Nephron progenitor cell (in vitro differentiated cells): Measurements from ENCODE around the gene SHC2.
A peak's percentile ranks its signal among the peaks of the same experiment; 100 is the strongest.

Source experiments
- DNase-seq: peaks from one replicate; pipeline ENCODE4 v3.0.0; 2021
- H3K27ac Mint-ChIP-seq: 2 replicates; pipeline ENCODE4 v1.8.0; 2021; ENCODE audit warnings: mild to moderate bottlenecking, moderate library complexity, mixed read lengths
- H3K27me3 Mint-ChIP-seq: 2 replicates; pipeline ENCODE4 v1.8.0; 2021; ENCODE audit warnings: mild to moderate bottlenecking, low read depth, mixed read lengths; ENCODE audit not compliant: poor library complexity
- H3K36me3 Mint-ChIP-seq: 2 replicates; pipeline ENCODE4 v1.8.0; 2021; ENCODE audit warnings: low read depth, mixed read lengths
- H3K4me1 Mint-ChIP-seq: 2 replicates; pipeline ENCODE4 v1.8.0; 2021; ENCODE audit warnings: mixed read lengths
- H3K4me3 Mint-ChIP-seq: 2 replicates; pipeline ENCODE4 v1.8.0; 2021; ENCODE audit warnings: mild to moderate bottlenecking, moderate library complexity, mixed read lengths
- H3K9me3 Mint-ChIP-seq: 2 replicates; pipeline ENCODE4 v1.8.0; 2021; ENCODE audit warnings: mild to moderate bottlenecking, moderate library complexity, mixed read lengths
- TF ChIP-seq, protein P1 (sequence below): fragments of 200-600 bp; sonication (generic); IDR thresholded peaks from 2 replicates; pipeline ENCODE4 v1.5.0; 2021; ENCODE audit warnings: antibody characterized with exemption

The SHC2 gene

GRCh38 chr19:402786-403185, 58.0 kb downstream of the SHC2 start:
- DNase-seq, result no peak
- Mint-ChIP-seq H3K4me3 (no peak overlapping the region), H3K9me3 (peaks cover 6% of the 10 kb centered on the region), H3K36me3 (no peaks in the 10 kb centered on the region), H3K27me3 (peaks cover 8% of the 10 kb centered on the region), H3K4me1 (peaks cover 45% of the 10 kb centered on the region), H3K27ac (no peak overlapping the region)
- TF ChIP-seq, protein P1, sequence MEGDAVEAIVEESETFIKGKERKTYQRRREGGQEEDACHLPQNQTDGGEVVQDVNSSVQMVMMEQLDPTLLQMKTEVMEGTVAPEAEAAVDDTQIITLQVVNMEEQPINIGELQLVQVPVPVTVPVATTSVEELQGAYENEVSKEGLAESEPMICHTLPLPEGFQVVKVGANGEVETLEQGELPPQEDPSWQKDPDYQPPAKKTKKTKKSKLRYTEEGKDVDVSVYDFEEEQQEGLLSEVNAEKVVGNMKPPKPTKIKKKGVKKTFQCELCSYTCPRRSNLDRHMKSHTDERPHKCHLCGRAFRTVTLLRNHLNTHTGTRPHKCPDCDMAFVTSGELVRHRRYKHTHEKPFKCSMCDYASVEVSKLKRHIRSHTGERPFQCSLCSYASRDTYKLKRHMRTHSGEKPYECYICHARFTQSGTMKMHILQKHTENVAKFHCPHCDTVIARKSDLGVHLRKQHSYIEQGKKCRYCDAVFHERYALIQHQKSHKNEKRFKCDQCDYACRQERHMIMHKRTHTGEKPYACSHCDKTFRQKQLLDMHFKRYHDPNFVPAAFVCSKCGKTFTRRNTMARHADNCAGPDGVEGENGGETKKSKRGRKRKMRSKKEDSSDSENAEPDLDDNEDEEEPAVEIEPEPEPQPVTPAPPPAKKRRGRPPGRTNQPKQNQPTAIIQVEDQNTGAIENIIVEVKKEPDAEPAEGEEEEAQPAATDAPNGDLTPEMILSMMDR, result no peak

GRCh38 chr19:401866-402511, 58.8 kb downstream of the SHC2 start:
- TF ChIP-seq, protein P1, result no peak
- Mint-ChIP-seq H3K27me3 (peaks cover 9% of the 10 kb centered on the region), H3K36me3 (peaks cover 2% of the 10 kb centered on the region), H3K27ac (no peak overlapping the region), H3K9me3 (peaks cover 14% of the 10 kb centered on the region), H3K4me3 (no peak overlapping the region), H3K4me1 (peaks cover 53% of the 10 kb centered on the region)
- no peak for DNase-seq

DNA sequence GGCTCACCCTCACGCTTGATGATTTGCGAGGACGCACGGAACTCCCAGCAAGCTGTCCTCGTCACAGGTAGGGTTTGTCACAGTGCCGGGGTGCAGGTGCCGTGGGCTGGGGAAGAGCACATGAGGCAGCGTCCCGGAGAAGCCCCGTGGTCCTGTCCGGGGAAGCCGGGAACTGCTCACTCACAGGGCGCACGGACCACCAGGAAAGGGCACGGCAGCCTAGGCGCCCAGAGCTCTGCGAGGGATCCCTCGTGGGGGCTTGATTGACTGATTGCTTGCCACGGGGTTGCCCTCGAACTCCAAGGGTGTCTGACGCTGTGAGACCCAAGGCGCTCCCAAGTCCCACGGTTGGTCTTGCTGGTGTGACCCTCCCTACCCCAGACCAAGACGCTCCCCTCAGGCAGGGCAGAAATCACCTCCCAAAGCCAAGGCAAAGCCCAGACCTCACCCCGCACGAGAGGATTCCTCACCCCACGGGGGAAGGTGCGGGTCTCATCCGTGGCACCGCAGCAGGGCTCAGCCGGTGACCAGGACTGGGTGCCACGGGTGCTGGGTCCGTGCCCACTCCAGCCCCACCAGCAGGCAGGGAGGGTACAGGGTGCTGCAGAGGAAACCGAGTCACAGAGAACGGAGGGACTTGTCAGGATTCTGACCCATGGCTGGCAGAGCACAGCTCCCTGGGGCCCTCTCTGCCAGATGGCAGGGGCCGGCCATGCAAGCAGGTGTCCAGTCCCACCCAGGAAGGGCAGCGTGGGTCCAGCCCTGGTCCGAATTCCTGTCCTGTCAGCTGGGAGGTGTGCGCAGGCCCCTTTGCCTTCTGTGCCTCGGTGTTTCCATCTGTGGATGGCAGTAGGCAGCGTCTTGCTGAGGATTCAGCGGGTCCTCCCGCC, 59.6 kb downstream of the SHC2 start:
- H3K27ac Mint-ChIP-seq, result no peak overlapping the region
- peaks cover 5% of the 10 kb centered on the region for H3K36me3 Mint-ChIP-seq
- no peak overlapping the region for H3K4me3 Mint-ChIP-seq
- H3K27me3 Mint-ChIP-seq, result peaks cover 9% of the 10 kb centered on the region
- peaks cover 51% of the 10 kb centered on the region for H3K4me1 Mint-ChIP-seq
- H3K9me3 Mint-ChIP-seq, result peaks cover 19% of the 10 kb centered on the region
- DNase-seq, result no peak
- TF ChIP-seq, protein P1, result no peak

GRCh38 chr19:399370-399769, 61.5 kb downstream of the SHC2 start:
- peaks cover 12% of the 10 kb centered on the region for H3K27me3 Mint-ChIP-seq
- TF ChIP-seq, protein P1, result no peak
- no peak overlapping the region for H3K27ac Mint-ChIP-seq
- peaks cover 44% of the 10 kb centered on the region for H3K4me1 Mint-ChIP-seq
- no peak overlapping the region for H3K4me3 Mint-ChIP-seq
- H3K36me3 Mint-ChIP-seq, result peaks cover 5% of the 10 kb centered on the region
- peak; percentile 0 for DNase-seq
- H3K9me3 Mint-ChIP-seq, result peaks cover 36% of the 10 kb centered on the region

DNA sequence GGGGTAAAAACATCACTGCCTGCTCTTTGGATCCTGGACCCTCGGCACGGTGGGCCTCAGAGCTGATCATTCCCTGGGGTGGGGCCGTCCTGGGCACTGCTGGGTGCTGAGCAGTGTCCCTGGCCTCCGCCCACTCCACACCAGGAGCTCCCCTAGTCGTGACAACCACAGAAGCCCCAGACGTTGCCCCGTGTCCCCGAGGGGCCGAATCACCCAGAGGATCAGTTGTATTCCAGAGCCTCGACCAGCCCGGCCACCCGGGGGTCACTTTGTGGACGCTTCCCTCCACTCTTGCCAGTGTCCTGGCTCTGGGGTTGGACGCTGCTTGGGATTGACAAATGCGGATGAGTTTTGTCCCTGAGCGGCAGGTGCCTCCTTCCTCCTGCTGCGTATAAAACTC, 62.1 kb downstream of the SHC2 start:
- TF ChIP-seq, protein P1, result no peak
- Mint-ChIP-seq H3K4me1 (peaks cover 43% of the 10 kb centered on the region), H3K27me3 (peaks cover 12% of the 10 kb centered on the region), H3K9me3 (peaks cover 40% of the 10 kb centered on the region), H3K4me3 (no peak overlapping the region), H3K36me3 (peaks cover 5% of the 10 kb centered on the region), H3K27ac (peak overlapping the region; percentile 48)
- DNase-seq, result peak; percentile 1
